Renal pelvis (tissue), 4 donors: Measurements from ENCODE around the gene NTNG2. TPM values are rescaled to one million over a fixed set of nuclear protein-coding genes. Genes with fewer than 3 reads are reported as not detected.

ENCODE experiments used
- DNase-seq: peaks from one replicate; pipeline ENCODE4 v3.0.0-alpha.2; 2013
- polyA plus RNA-seq, 3 donors: library from polyadenylated mRNA; unstranded; fragments of 120-200 nt; gene quantifications; one replicate each; pipeline ENCODE4 v1.2.1, GENCODE V29; 2013; ENCODE audit not compliant: insufficient read length in 3 of 3

NTNG2 gene
- polyA plus RNA-seq, 3 donors, result 0.34 to 0.74 (median 0.41) TPM

GRCh38 chr9:132200706-132201105, 38.8 kb downstream of the NTNG2 start:
- DNase-seq, result no peak

- no peak for DNase-seq
Observed at GRCh38 chr9:132201139-132201538, 39.3 kb downstream of the NTNG2 start.

GRCh38 chr9:132201780-132202703, 40.2 kb downstream of the NTNG2 start:
- DNase-seq, result no peak

- no peak for DNase-seq
Observed at GRCh38 chr9:132204883-132205282, 43.0 kb downstream of the NTNG2 start.

GRCh38 chr9:132207215-132207614, 45.4 kb downstream of the NTNG2 start:
- no peak for DNase-seq

GRCh38 chr9:132207839-132208615, 46.2 kb downstream of the NTNG2 start:
- no peak for DNase-seq

GRCh38 chr9:132209228-132209627, 47.4 kb downstream of the NTNG2 start:
- no peak for DNase-seq

GRCh38 chr9:132210472-132211145, 48.8 kb downstream of the NTNG2 start:
- DNase-seq, result no peak

GRCh38 chr9:132211570-132211969, 49.7 kb downstream of the NTNG2 start:
- no peak for DNase-seq

- DNase-seq, result peak; percentile 64
Observed at GRCh38 chr9:132214027-132214622, 52.3 kb downstream of the NTNG2 start.

- no peak for DNase-seq
Observed at GRCh38 chr9:132216861-132217619, 55.2 kb downstream of the NTNG2 start.

GRCh38 chr9:132218208-132218607, 56.4 kb downstream of the NTNG2 start:
- no peak for DNase-seq

GRCh38 chr9:132221941-132222340, 60.1 kb downstream of the NTNG2 start:
- no peak for DNase-seq

- no peak for DNase-seq
Observed at GRCh38 chr9:132224645-132225044, 62.8 kb downstream of the NTNG2 start.

GRCh38 chr9:132226571-132227430, 64.9 kb downstream of the NTNG2 start:
- no peak for DNase-seq

- no peak for DNase-seq
Observed at GRCh38 chr9:132228062-132228461, 66.2 kb downstream of the NTNG2 start.

- no peak for DNase-seq
Observed at GRCh38 chr9:132230605-132231004, 68.7 kb downstream of the NTNG2 start.

GRCh38 chr9:132231019-132231701, 69.3 kb downstream of the NTNG2 start:
- no peak for DNase-seq

- DNase-seq, result no peak
Observed at GRCh38 chr9:132232522-132232921, 70.7 kb downstream of the NTNG2 start.

GRCh38 chr9:132233138-132233537, 71.3 kb downstream of the NTNG2 start:
- no peak for DNase-seq
